Trophoblast cell (in vitro differentiated cells and primary cell): ENCODE data around the gene MAP4K4.

ENCODE experiments used
- DNase-seq, 2 donors: peaks; one replicate each; pipeline ENCODE4 v3.0.0-alpha.2; 2016
- H2AFZ ChIP-seq: 2 replicates; pipeline ENCODE4 v1.6.1; 2013; ENCODE audit warnings: low read length, moderate library complexity, mild to moderate bottlenecking; ENCODE audit not compliant: insufficient read depth, poor library complexity
- H2AK5ac ChIP-seq: 2 replicates; pipeline ENCODE4 v1.6.1; 2013; ENCODE audit warnings: mild to moderate bottlenecking, low read length
- H2BK120ac ChIP-seq: 2 replicates; pipeline ENCODE4 v1.6.1; 2013; ENCODE audit warnings: low read length, mild to moderate bottlenecking, moderate library complexity; ENCODE audit not compliant: insufficient read depth, poor library complexity
- H2BK12ac ChIP-seq: 2 replicates; pipeline ENCODE4 v1.6.1; 2013; ENCODE audit warnings: mild to moderate bottlenecking, low read length, moderate library complexity
- H2BK5ac ChIP-seq: 2 replicates; pipeline ENCODE4 v1.6.1; 2013; ENCODE audit warnings: low read length, low read depth, moderate library complexity, mild to moderate bottlenecking; ENCODE audit not compliant: poor library complexity
- H3K14ac ChIP-seq: 2 replicates; pipeline ENCODE4 v1.6.1; 2013; ENCODE audit warnings: mild to moderate bottlenecking, low read length
- H3K18ac ChIP-seq: 2 replicates; pipeline ENCODE4 v1.6.1; 2013; ENCODE audit warnings: mild to moderate bottlenecking, low read length
- H3K23ac ChIP-seq: 2 replicates; pipeline ENCODE4 v1.6.1; 2013; ENCODE audit warnings: low read length
- H3K27ac ChIP-seq: 2 replicates; pipeline ENCODE4 v1.5.1; 2013; ENCODE audit warnings: low read depth, mild to moderate bottlenecking, inconsistent platforms, low read length, moderate library complexity
- H3K27me3 ChIP-seq: 2 replicates; pipeline ENCODE4 v1.6.1; 2013; ENCODE audit warnings: inconsistent platforms, mild to moderate bottlenecking, low read length, moderate library complexity; ENCODE audit not compliant: insufficient read depth
- H3K36me3 ChIP-seq, 2 experiments: 1 replicate in 1 of 2; 2 replicates in 1 of 2; pipeline ENCODE4 v1.6.1; 2013; ENCODE audit warnings: low read length in 2 of 2, mild to moderate bottlenecking in 2 of 2, moderate library complexity in 1 of 2; ENCODE audit not compliant: insufficient read depth in 2 of 2, control insufficient read depth in 1 of 2
- H3K4ac ChIP-seq: 2 replicates; pipeline ENCODE4 v1.6.1; 2013; ENCODE audit warnings: low read depth, mild to moderate bottlenecking, low read length, moderate library complexity
- H3K4me1 ChIP-seq, 2 experiments: 1 replicate in 1 of 2; 2 replicates in 1 of 2; pipeline ENCODE4 v1.6.1; 2013; ENCODE audit warnings: low read length in 2 of 2, mild to moderate bottlenecking in 2 of 2, moderate library complexity in 1 of 2; ENCODE audit not compliant: insufficient read depth in 2 of 2, control insufficient read depth in 1 of 2
- H3K4me2 ChIP-seq: 2 replicates; pipeline ENCODE4 v1.6.1; 2013; ENCODE audit warnings: inconsistent platforms, mild to moderate bottlenecking, low read length, moderate library complexity
- H3K4me3 ChIP-seq: 2 replicates; pipeline ENCODE4 v1.5.1; 2013; ENCODE audit warnings: mild to moderate bottlenecking, low read depth, low read length, inconsistent platforms
- H3K79me1 ChIP-seq: one replicate; pipeline ENCODE4 v1.6.1; 2013; ENCODE audit warnings: low read length
- H3K79me2 ChIP-seq: 2 replicates; pipeline ENCODE4 v1.6.1; 2013; ENCODE audit warnings: low read length, mild to moderate bottlenecking; ENCODE audit not compliant: control insufficient read depth, insufficient read depth, poor library complexity
- H3K9ac ChIP-seq: 2 replicates; pipeline ENCODE4 v1.6.1; 2013; ENCODE audit warnings: mild to moderate bottlenecking, low read length
- H3K9me3 ChIP-seq: 2 replicates; pipeline ENCODE4 v1.6.1; 2013; ENCODE audit warnings: low read depth, mild to moderate bottlenecking, control low read depth, inconsistent platforms, low read length; ENCODE audit not compliant: insufficient read depth
- H4K12ac ChIP-seq: 2 replicates; pipeline ENCODE4 v1.6.1; 2013; ENCODE audit warnings: low read depth, mild to moderate bottlenecking, low read length, moderate library complexity
- H4K8ac ChIP-seq: 2 replicates; pipeline ENCODE4 v1.6.1; 2013; ENCODE audit warnings: low read depth, mild to moderate bottlenecking, low read length, moderate library complexity
- H4K91ac ChIP-seq: one replicate; pipeline ENCODE4 v1.6.1; 2013; ENCODE audit warnings: low read depth, mild to moderate bottlenecking, low read length, moderate library complexity
- WGBS: extraction: QIAGEN DNeasy Blood & Tissue Kit; methylation state at CpG from one replicate; pipeline ENCODE4 v1.1.7; 2013; ENCODE audit warnings: missing lambda C conversion rate; ENCODE audit not compliant: insufficient read length, insufficient coverage; ENCODE audit errors: extremely low coverage; 5-methylcytosine and 5-hydroxymethylcytosine counted together

Gene MAP4K4

GRCh38 chr2:101679037-101679726, 18.3 kb upstream of the MAP4K4 start:
- Histone ChIP-seq H3K79me2 (no peaks in the 10 kb centered on the region), H3K27ac (peak overlapping the region; percentile 81), H3K4me2 (no peak overlapping the region), H3K27me3 (no peaks in the 10 kb centered on the region), H3K18ac (no peak overlapping the region), H3K9me3 (no peaks in the 10 kb centered on the region), H4K8ac (no peak overlapping the region), H3K79me1 (peaks cover 8% of the 10 kb centered on the region), H3K4me1 (peaks cover 6 to 7% of the 10 kb centered on the region in 2 experiments), H3K9ac (no peak overlapping the region), H4K91ac (peak overlapping the region; percentile 79), H3K23ac (no peak overlapping the region), H3K36me3 (no peaks in the 10 kb centered on the region), H3K4me3 (no peak overlapping the region), H2AK5ac (no peak overlapping the region), H4K12ac (no peak overlapping the region), H2AFZ (no peak overlapping the region), H2BK5ac (peak overlapping the region; percentile 59), H2BK120ac (peak overlapping the region; percentile 55), H2BK12ac (no peak overlapping the region), H3K14ac (no peak overlapping the region), H3K4ac (no peak overlapping the region)
- DNase-seq = no peak
- no CpG with 5 or more reads among the region's 8 CpGs for WGBS

- Histone ChIP-seq H3K9ac (no peak overlapping the region), H3K4me3 (no peak overlapping the region), H4K8ac (peak overlapping the region; percentile 22), H3K9me3 (no peaks in the 10 kb centered on the region), H3K23ac (no peak overlapping the region), H2BK120ac (peak overlapping the region; percentile 26), H2BK12ac (peak overlapping the region; percentile 2), H3K18ac (peak overlapping the region; percentile 47), H2AFZ (no peak overlapping the region), H3K79me1 (peaks cover 8% of the 10 kb centered on the region), H2BK5ac (peak overlapping the region; percentile 18), H3K79me2 (no peaks in the 10 kb centered on the region), H3K36me3 (no peaks in the 10 kb centered on the region), H4K91ac (peak overlapping the region; percentile 82), H3K14ac (peak overlapping the region; percentile 39), H3K4me2 (no peak overlapping the region), H2AK5ac (no peak overlapping the region), H4K12ac (no peak overlapping the region), H3K27ac (peak overlapping the region; percentile 81), H3K4me1 (peaks cover 6 to 7% of the 10 kb centered on the region in 2 experiments), H3K4ac (no peak overlapping the region), H3K27me3 (no peaks in the 10 kb centered on the region)
- DNase-seq = no peak
- no CpG with 5 or more reads among the region's 5 CpGs for WGBS
These were observed 17.6 kb upstream of the MAP4K4 start for GRCh38 chr2:101679801-101680487.

- Histone ChIP-seq H2AK5ac (no peak overlapping the region), H2AFZ (no peak overlapping the region), H3K9me3 (no peaks in the 10 kb centered on the region), H3K23ac (no peak overlapping the region), H3K27ac (no peak overlapping the region), H3K79me2 (no peaks in the 10 kb centered on the region), H3K4me2 (no peak overlapping the region), H3K4me1 (peaks cover 6 to 7% of the 10 kb centered on the region in 2 experiments), H3K79me1 (peaks cover 8% of the 10 kb centered on the region), H3K36me3 (no peaks in the 10 kb centered on the region), H3K27me3 (no peaks in the 10 kb centered on the region), H4K12ac (no peak overlapping the region), H2BK12ac (peak overlapping the region; percentile 5), H3K18ac (no peak overlapping the region), H3K4ac (no peak overlapping the region), H3K4me3 (no peak overlapping the region), H4K91ac (no peak overlapping the region), H3K14ac (no peak overlapping the region), H2BK5ac (peak overlapping the region; percentile 21), H3K9ac (no peak overlapping the region), H4K8ac (no peak overlapping the region), H2BK120ac (no peak overlapping the region)
- no CpG with 5 or more reads among the region's 4 CpGs for WGBS
- DNase-seq = no peak
These were observed 15.2 kb upstream of the MAP4K4 start for GRCh38 chr2:101682311-101682710.

GRCh38 chr2:101684313-101684712, 13.2 kb upstream of the MAP4K4 start:
- no peak overlapping the region for H2BK5ac ChIP-seq
- H3K79me1 ChIP-seq = peaks cover 6% of the 10 kb centered on the region
- DNase-seq = no peak
- no peak overlapping the region for H3K4ac ChIP-seq
- H3K4me1 ChIP-seq = peaks cover 4 to 6% of the 10 kb centered on the region in 2 experiments
- H2AK5ac ChIP-seq = no peak overlapping the region
- no peak overlapping the region for H4K12ac ChIP-seq
- H2BK120ac ChIP-seq = no peak overlapping the region
- no CpG with 5 or more reads among the region's 4 CpGs for WGBS
- no peak overlapping the region for H3K9ac ChIP-seq
- H3K36me3 ChIP-seq = no peaks in the 10 kb centered on the region
- H3K14ac ChIP-seq = no peak overlapping the region
- H4K8ac ChIP-seq = no peak overlapping the region
- H2AFZ ChIP-seq = no peak overlapping the region
- no peak overlapping the region for H3K18ac ChIP-seq
- H3K4me3 ChIP-seq = no peak overlapping the region
- no peaks in the 10 kb centered on the region for H3K79me2 ChIP-seq
- no peak overlapping the region for H4K91ac ChIP-seq
- no peak overlapping the region for H3K4me2 ChIP-seq
- no peaks in the 10 kb centered on the region for H3K9me3 ChIP-seq
- H3K27me3 ChIP-seq = no peaks in the 10 kb centered on the region
- no peak overlapping the region for H2BK12ac ChIP-seq
- no peak overlapping the region for H3K27ac ChIP-seq
- H3K23ac ChIP-seq = no peak overlapping the region
